ENCODE measurements around the gene KIF26A.

DNA sequence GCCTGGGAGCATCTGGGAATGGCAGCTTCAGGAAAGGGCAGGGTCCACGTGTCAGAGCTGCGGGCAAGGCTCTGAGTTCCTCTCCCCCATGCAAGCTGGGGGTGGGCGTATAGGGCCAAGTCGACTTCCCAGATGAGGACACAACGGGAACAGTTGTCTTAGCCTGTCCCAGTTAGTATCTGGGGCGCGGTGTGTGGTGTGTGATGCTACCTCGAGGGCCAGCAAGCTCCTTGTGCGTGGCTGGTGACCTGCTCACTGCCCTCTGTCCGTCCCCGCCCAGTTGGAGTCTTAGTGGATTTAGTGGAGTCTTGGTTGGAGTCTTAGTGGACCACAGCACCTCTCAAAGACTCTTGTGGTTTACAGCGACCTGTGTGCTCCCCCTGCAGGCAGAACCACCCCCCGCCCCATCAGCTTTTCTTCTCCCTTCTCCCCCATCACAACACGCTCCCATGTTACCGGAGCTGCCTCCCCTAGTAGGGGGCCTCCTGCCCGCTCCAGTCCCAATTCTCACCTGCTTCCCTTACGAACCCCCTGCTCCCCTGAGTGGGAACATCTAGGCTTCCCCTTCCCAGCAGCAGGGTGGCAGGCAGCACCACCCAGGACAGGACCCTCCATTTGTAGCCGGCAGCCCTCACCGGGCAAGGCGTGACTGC, 44.2 kb upstream of the KIF26A start:
- TF ChIP-seq, protein P1, sequence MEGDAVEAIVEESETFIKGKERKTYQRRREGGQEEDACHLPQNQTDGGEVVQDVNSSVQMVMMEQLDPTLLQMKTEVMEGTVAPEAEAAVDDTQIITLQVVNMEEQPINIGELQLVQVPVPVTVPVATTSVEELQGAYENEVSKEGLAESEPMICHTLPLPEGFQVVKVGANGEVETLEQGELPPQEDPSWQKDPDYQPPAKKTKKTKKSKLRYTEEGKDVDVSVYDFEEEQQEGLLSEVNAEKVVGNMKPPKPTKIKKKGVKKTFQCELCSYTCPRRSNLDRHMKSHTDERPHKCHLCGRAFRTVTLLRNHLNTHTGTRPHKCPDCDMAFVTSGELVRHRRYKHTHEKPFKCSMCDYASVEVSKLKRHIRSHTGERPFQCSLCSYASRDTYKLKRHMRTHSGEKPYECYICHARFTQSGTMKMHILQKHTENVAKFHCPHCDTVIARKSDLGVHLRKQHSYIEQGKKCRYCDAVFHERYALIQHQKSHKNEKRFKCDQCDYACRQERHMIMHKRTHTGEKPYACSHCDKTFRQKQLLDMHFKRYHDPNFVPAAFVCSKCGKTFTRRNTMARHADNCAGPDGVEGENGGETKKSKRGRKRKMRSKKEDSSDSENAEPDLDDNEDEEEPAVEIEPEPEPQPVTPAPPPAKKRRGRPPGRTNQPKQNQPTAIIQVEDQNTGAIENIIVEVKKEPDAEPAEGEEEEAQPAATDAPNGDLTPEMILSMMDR (IDR thresholded peaks at IDR 0.05): no peak
- TF ChIP-seq POLR2A (IDR thresholded peaks at IDR 0.05): no peak

Measured in breast epithelium (tissue), 3 donors.